Mucosa of rectum (tissue), 2 donors: ENCODE measurements around the gene CLGN.

Experiments used
- H3K27ac ChIP-seq, 2 donors: one replicate each; pipeline ENCODE4 v1.7.0; 2013; ENCODE audit warnings: inconsistent platforms in 2 of 2, low read depth in 2 of 2, low read length in 2 of 2
- H3K27me3 ChIP-seq, 2 donors: one replicate each; pipeline ENCODE4 v1.7.0; 2013; ENCODE audit warnings: low read length in 2 of 2; ENCODE audit not compliant: control insufficient read depth in 2 of 2, insufficient read depth in 2 of 2
- H3K36me3 ChIP-seq, 2 donors: one replicate each; pipeline ENCODE4 v1.7.0; 2013; ENCODE audit warnings: low read length in 2 of 2; ENCODE audit not compliant: control insufficient read depth in 2 of 2, insufficient read depth in 2 of 2
- H3K4me1 ChIP-seq, 2 donors: one replicate each; pipeline ENCODE4 v1.7.0; 2013; ENCODE audit warnings: low read length in 2 of 2, mild to moderate bottlenecking in 1 of 2; ENCODE audit not compliant: control insufficient read depth in 2 of 2, insufficient read depth in 2 of 2
- H3K4me3 ChIP-seq, 2 donors: one replicate each; pipeline ENCODE4 v1.7.0; 2013; ENCODE audit warnings: low read length in 2 of 2
- H3K9ac ChIP-seq, 2 donors: one replicate each; pipeline ENCODE4 v1.7.0; 2013; ENCODE audit warnings: low read length in 2 of 2, low read depth in 1 of 2, mild to moderate bottlenecking in 1 of 2
- H3K9me3 ChIP-seq, 2 donors: one replicate each; pipeline ENCODE4 v1.7.0; 2013; ENCODE audit warnings: low read length in 2 of 2; ENCODE audit not compliant: control insufficient read depth in 2 of 2
- donor health status: healthy.
- donor health status: Normal muscosa, but diverticular disease.

Gene CLGN

GRCh38 chr4:140358281-140358680 lies 69.2 kb downstream of the CLGN start:
- H3K27ac ChIP-seq = no peak overlapping the region
- no peaks in the 10 kb centered on the region for H3K9me3 ChIP-seq
- H3K36me3 ChIP-seq = no peaks in the 10 kb centered on the region
- H3K27me3 ChIP-seq = no peaks in the 10 kb centered on the region
- H3K9ac ChIP-seq = no peak overlapping the region
- H3K4me3 ChIP-seq = no peak overlapping the region
- H3K4me1 ChIP-seq = peaks cover 0 to 7% of the 10 kb centered on the region in 2 donors

- H3K36me3 ChIP-seq = no peaks in the 10 kb centered on the region
- H3K4me3 ChIP-seq = no peak overlapping the region
- no peaks in the 10 kb centered on the region for H3K27me3 ChIP-seq
- no peak overlapping the region for H3K9ac ChIP-seq
- peaks cover 0 to 6% of the 10 kb centered on the region in 2 donors for H3K4me1 ChIP-seq
- no peak overlapping the region for H3K27ac ChIP-seq
- no peaks in the 10 kb centered on the region for H3K9me3 ChIP-seq
Measured at GRCh38 chr4:140357868-140358267, 69.6 kb downstream of the CLGN start.

GRCh38 chr4:140355288-140355687 lies 72.2 kb downstream of the CLGN start:
- no peaks in the 10 kb centered on the region for H3K9me3 ChIP-seq
- H3K27me3 ChIP-seq = no peaks in the 10 kb centered on the region
- H3K9ac ChIP-seq = no peak overlapping the region
- H3K4me3 ChIP-seq = no peak overlapping the region
- no peaks in the 10 kb centered on the region for H3K36me3 ChIP-seq
- no peak overlapping the region for H3K27ac ChIP-seq
- H3K4me1 ChIP-seq = peaks cover 0 to 4% of the 10 kb centered on the region in 2 donors

- peaks cover 0 to 4% of the 10 kb centered on the region in 2 donors for H3K4me1 ChIP-seq
- no peak overlapping the region for H3K9ac ChIP-seq
- no peaks in the 10 kb centered on the region for H3K9me3 ChIP-seq
- H3K4me3 ChIP-seq = no peak overlapping the region
- H3K36me3 ChIP-seq = no peaks in the 10 kb centered on the region
- H3K27ac ChIP-seq = no peak overlapping the region
- no peaks in the 10 kb centered on the region for H3K27me3 ChIP-seq
Measured at GRCh38 chr4:140353786-140354185, 73.7 kb downstream of the CLGN start.

GRCh38 chr4:140351093-140352075 lies 76.1 kb downstream of the CLGN start:
- no peaks in the 10 kb centered on the region for H3K9me3 ChIP-seq
- H3K36me3 ChIP-seq = no peaks in the 10 kb centered on the region
- H3K27me3 ChIP-seq = no peaks in the 10 kb centered on the region
- no peaks in the 10 kb centered on the region for H3K4me1 ChIP-seq
- H3K27ac ChIP-seq = no peak overlapping the region
- no peak overlapping the region for H3K9ac ChIP-seq
- H3K4me3 ChIP-seq = no peak overlapping the region

GRCh38 chr4:140349816-140350215 lies 77.6 kb downstream of the CLGN start:
- peaks cover 0 to 5% of the 10 kb centered on the region in 2 donors for H3K4me1 ChIP-seq
- H3K27ac ChIP-seq = no peak overlapping the region
- no peak overlapping the region for H3K9ac ChIP-seq
- H3K27me3 ChIP-seq = no peaks in the 10 kb centered on the region
- H3K36me3 ChIP-seq = no peaks in the 10 kb centered on the region
- H3K4me3 ChIP-seq = no peak overlapping the region
- H3K9me3 ChIP-seq = no peaks in the 10 kb centered on the region

- no peak overlapping the region for H3K9ac ChIP-seq
- no peaks in the 10 kb centered on the region for H3K36me3 ChIP-seq
- no peak overlapping the region for H3K4me3 ChIP-seq
- peaks cover 0 to 3% of the 10 kb centered on the region in 2 donors for H3K9me3 ChIP-seq
- H3K27ac ChIP-seq = no peak overlapping the region
- no peaks in the 10 kb centered on the region for H3K27me3 ChIP-seq
- H3K4me1 ChIP-seq = peaks cover 5 to 13% of the 10 kb centered on the region in 2 donors
Measured at GRCh38 chr4:140346136-140346535, 81.3 kb downstream of the CLGN start.

- H3K4me1 ChIP-seq = peaks cover 5 to 13% of the 10 kb centered on the region in 2 donors
- H3K36me3 ChIP-seq = no peaks in the 10 kb centered on the region
- H3K9ac ChIP-seq = no peak overlapping the region
- no peak overlapping the region for H3K27ac ChIP-seq
- no peaks in the 10 kb centered on the region for H3K27me3 ChIP-seq
- H3K9me3 ChIP-seq = peaks cover 0 to 3% of the 10 kb centered on the region in 2 donors
- peak overlapping the region; percentile 48 to 65 for H3K4me3 ChIP-seq
Measured at GRCh38 chr4:140344621-140345020, 82.8 kb downstream of the CLGN start.

GRCh38 chr4:140344101-140344500 lies 83.3 kb downstream of the CLGN start:
- Histone ChIP-seq H3K4me3 (peak overlapping the region; percentile 48 to 65), H3K9ac (no peak overlapping the region), H3K27ac (no peak overlapping the region)

GRCh38 chr4:140343303-140343702 lies 84.1 kb downstream of the CLGN start:
- peak overlapping the region; percentile 45 to 65 for H3K4me3 ChIP-seq

More at GRCh38 chr4:140344101-140344500, 83.3 kb downstream of the CLGN start:
- Histone ChIP-seq H3K9me3 (peaks cover 0 to 3% of the 10 kb centered on the region in 2 donors), H3K36me3 (no peaks in the 10 kb centered on the region), H3K4me1 (peaks cover 5 to 13% of the 10 kb centered on the region in 2 donors), H3K27me3 (no peaks in the 10 kb centered on the region)

More at GRCh38 chr4:140343303-140343702, 84.1 kb downstream of the CLGN start:
- Histone ChIP-seq H3K4me1 (peaks cover 5 to 13% of the 10 kb centered on the region in 2 donors), H3K9me3 (peaks cover 0 to 3% of the 10 kb centered on the region in 2 donors), H3K9ac (no peak overlapping the region), H3K27me3 (no peaks in the 10 kb centered on the region), H3K27ac (peak overlapping the region; percentile 56 to 74), H3K36me3 (no peaks in the 10 kb centered on the region)
